Activated naive CD8-positive, alpha-beta T cell treated with anti-CD3 and anti-CD28 coated beads for 36 hours (primary cell): ENCODE measurements around the gene LIN7C. TPM values are rescaled to one million over a fixed set of nuclear protein-coding genes. Genes with fewer than 3 reads are reported as not detected.

Source experiments
- DNase-seq: peaks from one replicate; pipeline ENCODE4 v3.0.0; 2021
- H3K27ac Mint-ChIP-seq: one replicate; pipeline ENCODE4 v1.8.0; 2022; ENCODE audit warnings: mild to moderate bottlenecking, moderate library complexity, mixed read lengths
- H3K27me3 Mint-ChIP-seq: one replicate; pipeline ENCODE4 v1.8.0; 2022; ENCODE audit warnings: mild to moderate bottlenecking, mixed read lengths
- H3K36me3 Mint-ChIP-seq: one replicate; pipeline ENCODE4 v1.8.0; 2021; ENCODE audit warnings: mild to moderate bottlenecking, mixed read lengths
- H3K4me1 Mint-ChIP-seq: one replicate; pipeline ENCODE4 v1.8.0; 2021; ENCODE audit warnings: mixed read lengths
- H3K4me3 Mint-ChIP-seq: one replicate; pipeline ENCODE4 v1.8.0; 2022; ENCODE audit warnings: mild to moderate bottlenecking, moderate library complexity, mixed read lengths
- H3K9me3 Mint-ChIP-seq: one replicate; pipeline ENCODE4 v1.8.0; 2022; ENCODE audit warnings: mixed read lengths
- total RNA-seq, 2 experiments: library from RNA; stranded (reverse); gene quantifications; one replicate each; pipeline ENCODE4 v1.2.3, GENCODE V29; 2021

LIN7C gene
- total RNA-seq, 2 experiments from 2014 or later = 29.1 to 30.6 TPM

- no peak for DNase-seq
- Mint-ChIP-seq H3K36me3 (peaks cover 4% of the 10 kb centered on the region), H3K4me1 (no peaks in the 10 kb centered on the region), H3K4me3 (no peak overlapping the region), H3K9me3 (no peaks in the 10 kb centered on the region), H3K27me3 (no peaks in the 10 kb centered on the region), H3K27ac (no peak overlapping the region)
Observed at GRCh38 chr11:27489092-27489491, 17.5 kb downstream of the LIN7C start.

GRCh38 chr11:27487706-27488105 lies 18.9 kb downstream of the LIN7C start:
- no peaks in the 10 kb centered on the region for H3K4me1 Mint-ChIP-seq
- no peak overlapping the region for H3K4me3 Mint-ChIP-seq
- no peak overlapping the region for H3K27ac Mint-ChIP-seq

DNA sequence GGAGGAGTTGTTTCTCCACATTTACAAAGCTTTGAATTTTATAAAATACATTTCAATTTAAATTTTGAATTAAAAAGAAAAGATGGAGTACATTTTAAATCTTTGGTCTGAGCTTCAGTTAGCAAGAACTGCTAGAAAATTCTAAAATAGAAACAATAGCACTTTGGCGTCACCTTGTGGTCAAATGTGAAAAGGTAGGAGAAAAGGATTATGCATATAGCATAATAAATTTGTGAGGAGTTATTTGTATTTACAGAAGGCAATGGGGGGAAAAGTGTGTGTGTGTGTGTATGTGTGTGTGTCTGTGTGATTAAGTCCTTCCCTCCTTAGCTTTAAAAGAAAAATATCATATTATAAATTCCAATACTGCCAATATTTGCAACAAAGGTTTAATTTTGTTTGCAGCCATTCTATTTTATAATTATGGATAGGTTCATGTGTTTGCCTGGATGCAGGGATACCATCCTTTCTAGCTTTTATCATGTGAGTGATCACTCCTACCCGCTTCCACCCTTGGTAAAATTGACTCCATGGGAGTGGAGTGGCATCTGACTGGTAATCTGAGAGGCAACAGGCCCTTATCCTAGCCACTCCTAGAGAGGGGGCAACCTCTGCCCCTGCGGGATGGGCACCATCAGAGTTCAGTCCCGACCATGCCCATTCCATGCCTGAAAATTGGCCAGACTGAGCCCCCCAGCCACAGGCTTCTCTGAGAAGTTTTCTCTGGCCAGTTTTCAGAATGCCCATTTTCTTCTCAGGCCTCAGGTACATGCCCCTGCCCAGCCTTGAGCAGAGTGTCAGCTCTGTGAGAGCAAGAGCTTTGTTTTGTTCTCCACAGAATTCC lies 20.4 kb downstream of the LIN7C start:
- no peaks in the 10 kb centered on the region for H3K4me1 Mint-ChIP-seq
- H3K36me3 Mint-ChIP-seq = peaks cover 4% of the 10 kb centered on the region
- H3K27me3 Mint-ChIP-seq = no peaks in the 10 kb centered on the region
- DNase-seq = no peak
- no peak overlapping the region for H3K27ac Mint-ChIP-seq
- no peaks in the 10 kb centered on the region for H3K9me3 Mint-ChIP-seq
- H3K4me3 Mint-ChIP-seq = no peak overlapping the region

More at GRCh38 chr11:27487706-27488105, 18.9 kb downstream of the LIN7C start:
- Mint-ChIP-seq H3K36me3 (peaks cover 4% of the 10 kb centered on the region), H3K27me3 (no peaks in the 10 kb centered on the region), H3K9me3 (no peaks in the 10 kb centered on the region)
- no peak for DNase-seq

GRCh38 chr11:27482793-27483192 lies 23.8 kb downstream of the LIN7C start:
- Mint-ChIP-seq H3K27me3 (no peaks in the 10 kb centered on the region), H3K4me1 (no peaks in the 10 kb centered on the region), H3K27ac (no peak overlapping the region), H3K4me3 (no peak overlapping the region), H3K36me3 (no peaks in the 10 kb centered on the region), H3K9me3 (no peaks in the 10 kb centered on the region)
- DNase-seq = no peak

GRCh38 chr11:27481992-27482391 lies 24.6 kb downstream of the LIN7C start:
- no peak for DNase-seq
- Mint-ChIP-seq H3K27ac (no peak overlapping the region), H3K4me3 (no peak overlapping the region), H3K27me3 (no peaks in the 10 kb centered on the region), H3K36me3 (no peaks in the 10 kb centered on the region), H3K9me3 (no peaks in the 10 kb centered on the region), H3K4me1 (no peaks in the 10 kb centered on the region)

DNA sequence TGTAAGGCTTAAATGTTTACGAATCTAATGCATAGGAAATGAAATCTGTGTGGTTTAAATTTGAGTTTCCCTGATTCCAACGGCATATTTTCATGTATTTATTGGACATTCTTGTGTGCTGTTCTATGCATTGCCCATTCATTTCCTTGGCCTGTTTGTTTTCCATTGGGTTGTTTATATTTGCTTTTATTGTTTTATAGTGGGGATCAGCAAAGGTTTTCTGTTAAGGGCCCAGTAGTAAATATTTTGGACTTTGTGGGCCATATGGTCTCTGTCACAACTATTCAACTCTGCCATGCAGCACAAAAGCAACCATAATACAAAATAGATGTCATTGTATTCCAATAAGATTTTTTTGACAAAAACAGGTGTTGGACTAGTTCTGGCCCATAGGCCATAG lies 28.7 kb downstream of the LIN7C start:
- H3K27me3 Mint-ChIP-seq = peaks cover 13% of the 10 kb centered on the region
- no peaks in the 10 kb centered on the region for H3K36me3 Mint-ChIP-seq
- H3K27ac Mint-ChIP-seq = no peak overlapping the region
- DNase-seq = no peak
- H3K4me1 Mint-ChIP-seq = peaks cover 5% of the 10 kb centered on the region
- H3K4me3 Mint-ChIP-seq = no peak overlapping the region
- no peaks in the 10 kb centered on the region for H3K9me3 Mint-ChIP-seq

DNA sequence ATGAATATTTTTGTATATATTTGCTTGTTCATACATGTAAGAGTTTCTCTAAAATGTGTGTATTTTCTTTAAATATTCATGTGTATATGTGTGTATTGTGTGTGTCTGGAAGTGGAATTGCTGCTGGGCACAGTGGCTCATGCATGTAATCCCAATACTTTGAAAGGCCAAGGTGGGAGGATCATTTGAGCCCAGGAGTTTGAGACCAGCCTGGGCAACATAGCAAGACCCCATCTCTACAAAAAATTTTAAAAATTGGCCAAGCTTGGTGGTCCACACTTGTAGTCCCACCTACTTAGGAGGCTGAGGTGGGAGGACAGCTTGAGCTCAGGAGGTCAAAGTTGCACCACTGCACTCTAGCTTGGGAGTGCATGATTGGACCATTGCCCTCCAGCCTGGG lies 29.3 kb downstream of the LIN7C start:
- no peaks in the 10 kb centered on the region for H3K9me3 Mint-ChIP-seq
- no peak overlapping the region for H3K4me3 Mint-ChIP-seq
- H3K27ac Mint-ChIP-seq = no peak overlapping the region
- peaks cover 9% of the 10 kb centered on the region for H3K4me1 Mint-ChIP-seq
- no peaks in the 10 kb centered on the region for H3K36me3 Mint-ChIP-seq
- no peak for DNase-seq
- H3K27me3 Mint-ChIP-seq = peaks cover 17% of the 10 kb centered on the region

DNA sequence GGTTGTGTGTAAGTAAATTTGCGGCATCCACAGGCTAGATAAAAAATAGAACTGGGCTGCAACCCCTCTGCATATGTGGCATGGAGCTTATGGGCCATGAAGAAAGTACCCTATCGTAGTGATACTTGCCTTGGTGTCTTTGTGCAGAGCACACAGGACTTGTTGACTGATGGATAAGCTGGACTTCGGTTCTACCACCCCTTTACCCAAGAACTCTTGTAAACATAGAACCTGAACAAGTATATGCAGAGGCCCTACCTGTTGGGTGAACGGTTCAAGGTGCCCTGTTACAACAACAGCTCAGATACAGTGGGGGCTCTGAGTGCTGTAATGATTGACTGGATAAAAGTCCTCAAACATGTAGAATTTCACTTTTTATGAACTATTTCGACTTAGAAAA lies 30.9 kb downstream of the LIN7C start:
- DNase-seq = no peak
- Mint-ChIP-seq H3K27ac (no peak overlapping the region), H3K4me1 (peaks cover 9% of the 10 kb centered on the region), H3K9me3 (no peaks in the 10 kb centered on the region), H3K36me3 (no peaks in the 10 kb centered on the region), H3K27me3 (peaks cover 25% of the 10 kb centered on the region), H3K4me3 (no peak overlapping the region)

DNA sequence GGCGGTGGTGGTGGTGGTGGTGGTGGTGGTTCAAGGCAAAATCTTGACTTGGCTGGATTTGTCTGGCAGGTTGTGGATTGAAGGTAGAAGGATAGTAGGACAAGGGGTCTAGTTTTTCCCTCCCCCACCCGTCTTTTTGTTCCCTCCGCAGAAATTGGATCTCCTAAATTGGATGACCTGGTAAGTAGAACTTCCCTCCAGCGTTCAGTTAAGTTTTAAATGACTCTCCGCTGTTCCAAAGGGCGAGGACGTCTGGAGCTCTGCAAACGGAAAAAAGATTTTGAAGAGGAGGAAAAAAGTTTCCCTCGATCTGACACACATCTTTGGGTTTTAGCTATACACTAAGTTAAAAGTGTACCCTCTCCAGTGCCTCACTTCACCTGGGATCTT lies 33.6 kb downstream of the LIN7C start:
- no peak for DNase-seq
- Mint-ChIP-seq H3K27me3 (peaks cover 40% of the 10 kb centered on the region), H3K4me1 (peaks cover 10% of the 10 kb centered on the region), H3K4me3 (peak overlapping the region; percentile 91), H3K36me3 (no peaks in the 10 kb centered on the region), H3K9me3 (no peaks in the 10 kb centered on the region), H3K27ac (no peak overlapping the region)

DNA sequence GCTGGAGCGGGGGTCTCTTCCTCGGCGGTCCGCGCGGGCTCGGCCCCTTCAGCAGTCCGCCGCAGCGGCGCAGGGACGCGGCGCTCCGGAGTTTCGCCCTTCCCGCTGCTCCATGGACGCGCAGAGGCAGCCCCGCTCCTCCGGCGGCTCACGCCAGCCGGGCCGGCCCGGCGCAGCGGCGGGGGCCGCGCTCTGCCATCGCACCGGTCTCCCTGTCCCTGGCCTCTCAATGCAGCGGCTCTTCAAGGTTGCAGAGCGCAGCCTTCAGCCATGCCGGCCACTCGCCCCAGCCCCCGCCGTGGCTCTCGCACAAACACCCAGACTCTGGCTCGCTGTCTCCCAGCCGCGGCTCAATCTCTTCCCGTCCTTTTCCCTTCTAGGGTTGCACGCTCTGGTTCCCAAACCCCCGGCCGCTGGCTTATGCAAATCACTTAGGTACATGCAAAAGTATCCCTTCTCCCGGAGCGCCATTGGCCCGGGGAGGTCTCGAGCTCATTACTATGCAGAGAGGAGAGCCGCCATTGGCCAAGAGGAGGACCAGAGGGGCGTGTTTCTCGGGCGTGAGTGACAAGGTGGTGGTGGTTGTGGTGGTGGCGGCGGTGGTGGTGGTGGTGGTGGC lies 34.1 kb downstream of the LIN7C start, which contains the start of gene LGR4:
Gene LGR4, minus strand, starts transcription at position 393 of the 619 bp plus-strand sequence. CDS start 488 bp downstream, outside the sequence.
- peaks cover 44% of the 10 kb centered on the region for H3K27me3 Mint-ChIP-seq
- H3K9me3 Mint-ChIP-seq = no peaks in the 10 kb centered on the region
- no peak within 1 kb of the TSS for H3K27ac Mint-ChIP-seq
- peak; percentile 64 for DNase-seq
- H3K36me3 Mint-ChIP-seq = no peaks in the 10 kb centered on the region
- peak within 1 kb of the TSS; percentile 91 for H3K4me3 Mint-ChIP-seq
- peaks cover 10% of the 10 kb centered on the region for H3K4me1 Mint-ChIP-seq

- Mint-ChIP-seq H3K4me1 (peaks cover 10% of the 10 kb centered on the region), H3K27ac (no peak overlapping the region), H3K9me3 (no peaks in the 10 kb centered on the region), H3K27me3 (peaks cover 44% of the 10 kb centered on the region), H3K4me3 (peak overlapping the region; percentile 74), H3K36me3 (no peaks in the 10 kb centered on the region)
- DNase-seq = peak; percentile 24
Observed at GRCh38 chr11:27471589-27472397, 34.8 kb downstream of the LIN7C start.

- Mint-ChIP-seq H3K27ac (no peak overlapping the region), H3K9me3 (no peaks in the 10 kb centered on the region), H3K27me3 (peaks cover 44% of the 10 kb centered on the region), H3K4me1 (peaks cover 10% of the 10 kb centered on the region), H3K36me3 (no peaks in the 10 kb centered on the region), H3K4me3 (peak overlapping the region; percentile 74)
- DNase-seq = no peak
Observed at GRCh38 chr11:27470826-27471588, 35.6 kb downstream of the LIN7C start.

DNA sequence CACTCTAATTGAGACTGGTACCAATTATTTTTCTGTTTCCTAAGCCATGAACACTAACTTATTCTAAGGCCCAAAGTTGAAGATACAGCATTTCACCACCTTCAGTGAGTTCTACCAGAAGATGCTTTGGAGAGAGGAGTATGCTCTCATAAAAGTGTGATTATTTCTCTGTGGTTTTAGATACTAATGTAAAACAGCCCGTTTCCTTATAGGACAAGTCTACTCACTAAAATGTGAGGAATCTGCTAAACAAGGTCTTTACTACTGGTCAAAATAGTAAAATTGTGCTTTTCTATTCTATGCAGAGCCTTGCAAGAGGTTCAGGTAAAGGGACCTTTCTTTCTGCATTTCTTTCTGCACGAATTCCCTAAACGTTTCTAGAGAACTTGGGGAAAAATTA lies 36.4 kb downstream of the LIN7C start:
- no peak for DNase-seq
- Mint-ChIP-seq H3K36me3 (no peaks in the 10 kb centered on the region), H3K9me3 (no peaks in the 10 kb centered on the region), H3K27me3 (peaks cover 44% of the 10 kb centered on the region), H3K4me3 (no peak overlapping the region), H3K27ac (no peak overlapping the region), H3K4me1 (peaks cover 10% of the 10 kb centered on the region)

DNA sequence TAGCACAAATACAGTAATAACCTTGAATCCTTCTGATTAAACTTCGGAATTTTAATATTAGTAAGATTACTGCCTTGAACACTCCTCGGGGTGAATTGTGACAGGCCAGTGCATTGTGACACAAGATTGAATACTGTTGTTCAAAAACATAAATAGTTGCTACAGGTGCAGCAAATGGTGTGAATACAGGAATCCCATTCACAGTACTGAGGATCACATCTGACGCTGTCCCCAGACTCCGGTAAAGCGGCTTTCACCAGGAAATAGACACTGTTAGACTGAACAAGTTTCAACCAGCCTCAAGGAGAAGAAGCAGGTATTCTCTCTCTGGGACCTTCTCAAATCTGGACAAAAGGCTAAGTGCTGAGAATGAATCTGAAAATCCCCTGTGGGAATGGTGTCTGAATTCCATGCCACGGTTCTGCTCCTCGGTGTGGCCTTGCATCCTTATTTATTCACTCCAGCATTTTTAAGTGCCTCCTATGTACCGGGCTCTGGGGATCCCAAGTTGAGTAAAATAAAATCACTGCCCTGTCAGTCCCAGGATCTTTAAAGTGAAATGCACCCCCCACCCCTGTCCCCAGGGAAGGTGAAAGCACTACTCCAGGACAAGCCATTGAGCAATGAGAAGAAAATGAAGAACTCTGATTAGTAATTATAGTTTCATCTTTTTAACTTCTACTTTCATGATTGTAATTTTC lies 37.4 kb downstream of the LIN7C start:
- no peak overlapping the region for H3K27ac Mint-ChIP-seq
- no peak overlapping the region for H3K4me3 Mint-ChIP-seq
- no peaks in the 10 kb centered on the region for H3K9me3 Mint-ChIP-seq
- H3K36me3 Mint-ChIP-seq = no peaks in the 10 kb centered on the region
- H3K4me1 Mint-ChIP-seq = peaks cover 10% of the 10 kb centered on the region
- peaks cover 40% of the 10 kb centered on the region for H3K27me3 Mint-ChIP-seq
- DNase-seq = no peak
